ENCODE data around the gene METTL8. TPM values are rescaled to one million over a fixed set of nuclear protein-coding genes. Genes with fewer than 3 reads are reported as not detected.
A peak's percentile ranks its signal among the peaks of the same experiment; 100 is the strongest.
"Not testable (repeated sequence)": the region's sequence is repeated elsewhere in the genome, so short reads cannot be mapped to it uniquely, and the experiment has no call there.

Gene METTL8
- total RNA-seq, 2 donors from 2014 or later = 11.0 to 23.1 TPM

GRCh38 chr2:171416009-171416926 lies 17.5 kb downstream of the METTL8 start:
- no peaks in the 10 kb centered on the region for H3K27me3 ChIP-seq (replicated peaks; ENCODE audit: insufficient read depth)
- peak; percentile 26 for ATAC-seq (ENCODE audit: insufficient number of reproducible peaks, low FRiP score, low read depth)
- peak; percentile 76 for TF ChIP-seq CTCF (IDR thresholded peaks at IDR 0.05)
- H3K36me3 ChIP-seq = no peaks in the 10 kb centered on the region
- no peaks in the 10 kb centered on the region for H3K4me1 ChIP-seq (ENCODE audit: control insufficient read depth in 1 of 2, low read depth in 2 of 2)
- H3K4me3 ChIP-seq = no peak overlapping the region
- H3K27ac ChIP-seq = peak overlapping the region in 1 of 2 donors; percentile 24
- H3K9me3 ChIP-seq = no peaks in the 10 kb centered on the region
- peak; percentile 76 for DNase-seq (ENCODE audit: low spot score)

GRCh38 chr2:171414645-171415044 lies 19.1 kb downstream of the METTL8 start:
- H3K9me3 ChIP-seq; H3K4me3 ChIP-seq; ATAC-seq (ENCODE audit: insufficient number of reproducible peaks, low FRiP score, low read depth); H3K27ac ChIP-seq; H3K27me3 ChIP-seq (replicated peaks; ENCODE audit: insufficient read depth); H3K36me3 ChIP-seq; DNase-seq (ENCODE audit: low spot score); H3K4me1 ChIP-seq (ENCODE audit: control insufficient read depth in 1 of 2, low read depth in 2 of 2): not testable (repeated sequence)

GRCh38 chr2:171412571-171413175 lies 21.1 kb downstream of the METTL8 start:
- Histone ChIP-seq H3K4me1 (ENCODE audit: control insufficient read depth in 1 of 2, low read depth in 2 of 2) (peaks cover 3 to 8% of the 10 kb centered on the region in 2 donors), H3K27me3 (replicated peaks; ENCODE audit: insufficient read depth) (no peaks in the 10 kb centered on the region), H3K36me3 (no peaks in the 10 kb centered on the region), H3K9me3 (no peaks in the 10 kb centered on the region), H3K27ac (no peak overlapping the region), H3K4me3 (no peak overlapping the region)
- ATAC-seq (ENCODE audit: insufficient number of reproducible peaks, low FRiP score, low read depth) (no peak), DNase-seq (ENCODE audit: low spot score) (no peak)
- TF ChIP-seq CTCF (IDR thresholded peaks at IDR 0.05) = no peak

- ATAC-seq (ENCODE audit: insufficient number of reproducible peaks, low FRiP score, low read depth) (no peak), DNase-seq (ENCODE audit: low spot score) (no peak)
- TF ChIP-seq CTCF (IDR thresholded peaks at IDR 0.05) = no peak
- Histone ChIP-seq H3K9me3 (no peaks in the 10 kb centered on the region), H3K36me3 (no peaks in the 10 kb centered on the region), H3K4me3 (no peak overlapping the region), H3K27me3 (replicated peaks; ENCODE audit: insufficient read depth) (no peaks in the 10 kb centered on the region), H3K4me1 (ENCODE audit: control insufficient read depth in 1 of 2, low read depth in 2 of 2) (peaks cover 3 to 8% of the 10 kb centered on the region in 2 donors), H3K27ac (no peak overlapping the region)
Observed at GRCh38 chr2:171411791-171412483, 21.9 kb downstream of the METTL8 start.

GRCh38 chr2:171411214-171411613 lies 22.6 kb downstream of the METTL8 start:
- no peak overlapping the region for H3K4me3 ChIP-seq
- H3K27ac ChIP-seq = no peak overlapping the region
- H3K36me3 ChIP-seq = no peaks in the 10 kb centered on the region
- no peaks in the 10 kb centered on the region for H3K9me3 ChIP-seq
- no peak for TF ChIP-seq CTCF (IDR thresholded peaks at IDR 0.05)
- no peak for DNase-seq (ENCODE audit: low spot score)
- ATAC-seq (ENCODE audit: insufficient number of reproducible peaks, low FRiP score, low read depth) = no peak
- H3K27me3 ChIP-seq (replicated peaks; ENCODE audit: insufficient read depth) = no peaks in the 10 kb centered on the region
- H3K4me1 ChIP-seq (ENCODE audit: control insufficient read depth in 1 of 2, low read depth in 2 of 2) = peaks cover 3 to 8% of the 10 kb centered on the region in 2 donors
